ENCODE data around the gene COL5A1.

The COL5A1 gene

GRCh38 chr9:134730761-134731496 lies 89.3 kb downstream of the COL5A1 start:
- Histone ChIP-seq H4K20me1 (ENCODE audit: insufficient read depth, low read length) (no peaks in the 10 kb centered on the region), H3K9me2 (ENCODE audit: low read depth, low read length) (no peaks in the 10 kb centered on the region), H3K4me3 (ENCODE audit: low read depth, low read length, poor library complexity, severe bottlenecking) (no peak overlapping the region), H3K4me1 (ENCODE audit: insufficient read depth, low read length, severe bottlenecking) (no peaks in the 10 kb centered on the region), H3K9ac (ENCODE audit: low read length) (no peak overlapping the region), H2AFZ (ENCODE audit: low read length) (no peak overlapping the region), H3K4me2 (ENCODE audit: low read length) (no peak overlapping the region), H3K36me3 (ENCODE audit: insufficient read depth, low read length) (no peaks in the 10 kb centered on the region), H3K27me3 (ENCODE audit: insufficient read depth, low read length) (no peaks in the 10 kb centered on the region; the same call in 1 of the 2 replicates), H3K79me2 (ENCODE audit: insufficient read depth, low read length) (no peaks in the 10 kb centered on the region), H3K27ac (ENCODE audit: low read depth, low read length, poor library complexity, severe bottlenecking) (no peak overlapping the region), H3F3A (ENCODE audit: insufficient read depth, low read length) (no peaks in the 10 kb centered on the region), H3K9me3 (ENCODE audit: low read length) (no peaks in the 10 kb centered on the region)
- TF ChIP-seq CTCF (IDR thresholded peaks at IDR 0.05; ENCODE audit: low read length) (no peak), EZH2 (IDR thresholded peaks at IDR 0.05; ENCODE audit: borderline replicate concordance, low read length) (no peak)

DNA sequence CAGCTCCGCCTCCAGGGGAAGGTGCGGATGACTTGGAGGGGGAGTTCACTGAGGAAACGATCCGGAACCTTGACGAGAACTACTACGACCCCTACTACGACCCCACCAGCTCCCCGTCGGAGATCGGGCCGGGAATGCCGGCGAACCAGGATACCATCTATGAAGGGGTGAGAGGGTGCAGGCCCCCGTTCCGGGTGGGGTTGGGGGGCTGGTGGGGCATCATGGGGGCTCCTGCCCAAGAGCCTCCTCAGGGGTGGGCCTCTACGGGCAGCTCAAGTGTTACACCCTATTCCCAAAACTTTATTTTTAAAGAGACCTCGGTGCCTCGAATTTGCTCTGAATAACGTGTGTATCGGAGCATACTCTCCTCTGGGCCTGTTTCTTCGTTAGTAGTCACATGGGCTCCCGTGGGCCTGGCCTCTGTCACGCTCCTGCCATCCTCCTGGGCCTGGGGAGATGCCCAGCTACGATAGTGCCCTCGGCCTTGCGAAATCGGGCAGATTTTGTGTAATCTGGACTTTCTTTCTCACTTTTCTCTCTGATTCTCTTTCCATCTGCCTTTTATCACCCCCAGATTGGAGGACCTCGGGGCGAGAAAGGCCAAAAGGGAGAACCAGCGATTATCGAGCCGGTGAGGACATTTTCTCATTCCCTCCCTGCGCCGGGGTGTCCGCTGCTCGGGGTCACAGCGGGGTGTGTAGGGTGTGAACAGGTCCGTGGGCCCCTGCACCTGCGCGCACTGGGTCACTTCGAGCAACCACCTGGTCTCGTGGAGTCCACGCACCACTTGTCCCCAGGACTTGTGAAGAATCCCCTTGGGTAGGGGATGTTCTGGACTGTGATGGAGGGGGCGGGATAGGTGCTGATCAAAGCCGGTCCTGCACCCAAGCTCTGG lies 90.1 kb downstream of the COL5A1 start:
- H2AFZ ChIP-seq (ENCODE audit: low read length), result no peak overlapping the region
- no peaks in the 10 kb centered on the region; the same call in 1 of the 2 replicates for H3K27me3 ChIP-seq (ENCODE audit: insufficient read depth, low read length)
- no peaks in the 10 kb centered on the region for H3K79me2 ChIP-seq (ENCODE audit: insufficient read depth, low read length)
- H3K9ac ChIP-seq (ENCODE audit: low read length), result no peak overlapping the region
- no peaks in the 10 kb centered on the region for H3F3A ChIP-seq (ENCODE audit: insufficient read depth, low read length)
- no peaks in the 10 kb centered on the region for H4K20me1 ChIP-seq (ENCODE audit: insufficient read depth, low read length)
- TF ChIP-seq EZH2 (IDR thresholded peaks at IDR 0.05; ENCODE audit: borderline replicate concordance, low read length) (no peak), CTCF (IDR thresholded peaks at IDR 0.05; ENCODE audit: low read length) (no peak)
- no peaks in the 10 kb centered on the region for H3K9me2 ChIP-seq (ENCODE audit: low read depth, low read length)
- no peak overlapping the region for H3K4me2 ChIP-seq (ENCODE audit: low read length)
- H3K9me3 ChIP-seq (ENCODE audit: low read length), result no peaks in the 10 kb centered on the region
- no peaks in the 10 kb centered on the region for H3K4me1 ChIP-seq (ENCODE audit: insufficient read depth, low read length, severe bottlenecking)
- no peaks in the 10 kb centered on the region for H3K36me3 ChIP-seq (ENCODE audit: insufficient read depth, low read length)
- H3K27ac ChIP-seq (ENCODE audit: low read depth, low read length, poor library complexity, severe bottlenecking), result no peak overlapping the region
- no peak overlapping the region for H3K4me3 ChIP-seq (ENCODE audit: low read depth, low read length, poor library complexity, severe bottlenecking)

DNA sequence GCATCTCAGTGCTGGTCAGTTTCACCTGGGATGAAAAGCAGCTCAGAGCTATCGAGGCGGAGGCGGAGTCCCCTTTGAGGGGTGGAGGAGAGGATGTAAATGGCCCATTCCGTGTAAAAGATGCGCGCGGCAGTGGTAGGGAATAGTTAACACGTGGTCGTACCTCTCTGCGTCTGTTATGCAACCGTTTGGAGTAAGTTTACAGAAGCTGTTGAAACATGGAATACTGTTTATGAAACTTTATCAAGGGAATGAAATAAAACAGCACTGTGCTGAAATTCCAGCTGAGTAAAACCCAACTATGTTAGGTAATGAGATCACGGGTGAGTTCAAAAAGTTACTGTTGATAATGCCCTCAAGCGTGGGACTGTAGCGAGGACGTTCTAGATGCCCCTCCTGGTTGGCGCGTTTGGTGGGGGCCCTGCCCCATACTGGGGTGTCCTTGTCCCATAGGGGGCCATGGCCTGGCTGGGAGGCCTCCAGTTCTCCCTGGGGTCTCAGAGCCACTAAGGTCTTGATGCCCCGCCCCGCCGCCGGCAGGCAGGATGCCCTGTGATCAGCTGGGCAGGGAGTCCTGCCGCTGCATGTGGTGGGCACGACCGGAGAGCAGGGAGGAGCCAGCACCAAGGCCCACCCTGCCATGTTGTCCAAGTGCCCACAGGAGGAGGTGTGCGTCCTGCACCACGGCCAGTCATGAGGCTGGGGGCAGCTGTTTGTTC lies 90.9 kb downstream of the COL5A1 start:
- Histone ChIP-seq H3F3A (ENCODE audit: insufficient read depth, low read length) (no peaks in the 10 kb centered on the region), H3K27me3 (ENCODE audit: insufficient read depth, low read length) (no peaks in the 10 kb centered on the region; the same call in 1 of the 2 replicates), H4K20me1 (ENCODE audit: insufficient read depth, low read length) (no peaks in the 10 kb centered on the region), H3K27ac (ENCODE audit: low read depth, low read length, poor library complexity, severe bottlenecking) (no peak overlapping the region), H3K36me3 (ENCODE audit: insufficient read depth, low read length) (no peaks in the 10 kb centered on the region), H3K4me3 (ENCODE audit: low read depth, low read length, poor library complexity, severe bottlenecking) (no peak overlapping the region), H2AFZ (ENCODE audit: low read length) (no peak overlapping the region), H3K9me2 (ENCODE audit: low read depth, low read length) (no peaks in the 10 kb centered on the region), H3K4me2 (ENCODE audit: low read length) (no peak overlapping the region), H3K9me3 (ENCODE audit: low read length) (no peaks in the 10 kb centered on the region), H3K9ac (ENCODE audit: low read length) (no peak overlapping the region), H3K4me1 (ENCODE audit: insufficient read depth, low read length, severe bottlenecking) (no peaks in the 10 kb centered on the region), H3K79me2 (ENCODE audit: insufficient read depth, low read length) (no peaks in the 10 kb centered on the region)
- TF ChIP-seq CTCF (IDR thresholded peaks at IDR 0.05; ENCODE audit: low read length) (no peak), EZH2 (IDR thresholded peaks at IDR 0.05; ENCODE audit: borderline replicate concordance, low read length) (no peak)

Data from OCI-LY1 (cell line).